HG02840 (cell line): ENCODE results near the gene KCNQ5.

Experiments
- ATAC-seq: cut with Tn5 transposase; IDR thresholded peaks from one replicate; pipeline ENCODE4 v1.9.1; 2021; ENCODE audit warnings: mild to moderate bottlenecking, moderate library complexity, moderate number of reproducible peaks; ENCODE audit not compliant: unreplicated experiment, low FRiP score

KCNQ5 gene

GRCh38 chr6:72826744-72827438 lies 205.0 kb downstream of the KCNQ5 start:
- ATAC-seq = no peak

- no peak for ATAC-seq
Observed at GRCh38 chr6:72828904-72829303, 207.0 kb downstream of the KCNQ5 start.

GRCh38 chr6:72832271-72832670 lies 210.4 kb downstream of the KCNQ5 start:
- ATAC-seq = no peak

GRCh38 chr6:72835749-72836148 lies 213.9 kb downstream of the KCNQ5 start:
- no peak for ATAC-seq

- no peak for ATAC-seq
Observed at GRCh38 chr6:72836971-72837370, 215.1 kb downstream of the KCNQ5 start.

- ATAC-seq = no peak
Observed at GRCh38 chr6:72841195-72841594, 219.3 kb downstream of the KCNQ5 start.

- no peak for ATAC-seq
Observed at GRCh38 chr6:72842140-72842539, 220.3 kb downstream of the KCNQ5 start.

GRCh38 chr6:72844614-72845013 lies 222.8 kb downstream of the KCNQ5 start:
- ATAC-seq = no peak

GRCh38 chr6:72849346-72849745 lies 227.5 kb downstream of the KCNQ5 start:
- ATAC-seq = no peak

GRCh38 chr6:72850040-72850439 lies 228.2 kb downstream of the KCNQ5 start:
- ATAC-seq = no peak

GRCh38 chr6:72850469-72850868 lies 228.6 kb downstream of the KCNQ5 start:
- ATAC-seq = no peak

- ATAC-seq = no peak
Observed at GRCh38 chr6:72855471-72855870, 233.6 kb downstream of the KCNQ5 start.

- ATAC-seq = no peak
Observed at GRCh38 chr6:72856801-72857200, 234.9 kb downstream of the KCNQ5 start.

- no peak for ATAC-seq
Observed at GRCh38 chr6:72857791-72858585, 236.1 kb downstream of the KCNQ5 start.

- no peak for ATAC-seq
Observed at GRCh38 chr6:72861059-72861458, 239.2 kb downstream of the KCNQ5 start.

GRCh38 chr6:72861935-72862432 lies 240.1 kb downstream of the KCNQ5 start:
- no peak for ATAC-seq

GRCh38 chr6:72863131-72863530 lies 241.3 kb downstream of the KCNQ5 start:
- ATAC-seq = no peak

GRCh38 chr6:72864236-72864635 lies 242.4 kb downstream of the KCNQ5 start:
- ATAC-seq = no peak

- ATAC-seq = no peak
Observed at GRCh38 chr6:72864799-72865198, 242.9 kb downstream of the KCNQ5 start.

GRCh38 chr6:72865467-72865866 lies 243.6 kb downstream of the KCNQ5 start:
- ATAC-seq = no peak

- no peak for ATAC-seq
Observed at GRCh38 chr6:72869621-72870020, 247.8 kb downstream of the KCNQ5 start.

GRCh38 chr6:72873433-72873832 lies 251.6 kb downstream of the KCNQ5 start:
- no peak for ATAC-seq
